SK-N-SH treated with all-trans-retinoic acid at 6 μM for 48 hours (cell line): ENCODE measurements around the gene KRT76.

Experiments used
- ATAC-seq: fragments of 200-7000 bp; cut with Tn5 transposase; 3 replicates; pipeline ENCODE4 v1.9.1; 2020; ENCODE audit warnings: mild to moderate bottlenecking, moderate library complexity
- ARNTL ChIP-seq: fragments of 450-650 bp; formaldehyde crosslinking; IDR thresholded peaks from 2 replicates; pipeline ENCODE4 v1.5.0; 2020; ENCODE audit warnings: low read depth, mild to moderate bottlenecking, moderate library complexity, borderline replicate concordance
- BACH2 ChIP-seq: fragments of 250-450 bp; sonication (Bioruptor Pico); IDR thresholded peaks from 2 replicates; pipeline ENCODE4 v1.9.0; 2021; ENCODE audit warnings: mild to moderate bottlenecking, borderline replicate concordance
- CSDC2 ChIP-seq: fragments of 250-450 bp; sonication (Bioruptor Pico); IDR thresholded peaks from 2 replicates; pipeline ENCODE4 v1.5.0; 2020; ENCODE audit warnings: mild to moderate bottlenecking, moderate library complexity
- CSRNP3 ChIP-seq: fragments of 250-450 bp; sonication (Bioruptor Pico); IDR thresholded peaks from 2 replicates; pipeline ENCODE4 v1.5.1; 2021; ENCODE audit warnings: mild to moderate bottlenecking, moderate library complexity
- ESRRG ChIP-seq: fragments of 250-450 bp; sonication (Bioruptor Pico); IDR thresholded peaks from 2 replicates; pipeline ENCODE4 v1.6.1; 2021; ENCODE audit warnings: mild to moderate bottlenecking
- GLIS3 ChIP-seq: fragments of 250-450 bp; sonication (Bioruptor Pico); IDR thresholded peaks from 2 replicates; pipeline ENCODE4 v1.5.0; 2020; ENCODE audit warnings: mild to moderate bottlenecking, moderate library complexity
- ISL1 ChIP-seq: fragments of 250-450 bp; sonication (Bioruptor Pico); IDR thresholded peaks from 2 replicates; pipeline ENCODE4 v2.1.2; 2022; ENCODE audit warnings: mild to moderate bottlenecking, moderate library complexity
- OSR1 ChIP-seq: fragments of 250-450 bp; sonication (Bioruptor Pico); IDR thresholded peaks from 2 replicates; pipeline ENCODE4 v1.8.0; 2022; ENCODE audit warnings: moderate library complexity, mild to moderate bottlenecking, inconsistent platforms
- PPARA ChIP-seq: fragments of 250-450 bp; sonication (Bioruptor Pico); IDR thresholded peaks from 2 replicates; pipeline ENCODE4 v1.5.0; 2020; ENCODE audit warnings: mild to moderate bottlenecking, borderline replicate concordance
- RARB ChIP-seq: fragments of 250-450 bp; sonication (Bioruptor Pico); IDR thresholded peaks from 2 replicates; pipeline ENCODE4 v1.8.0; 2021; ENCODE audit warnings: mild to moderate bottlenecking, moderate library complexity
- SNAI2 ChIP-seq: fragments of 250-450 bp; sonication (Bioruptor Pico); IDR thresholded peaks from 2 replicates; pipeline ENCODE4 v1.5.0; 2020; ENCODE audit warnings: mild to moderate bottlenecking, moderate library complexity
- TOX ChIP-seq: fragments of 250-450 bp; sonication (Bioruptor Pico); IDR thresholded peaks from 2 replicates; pipeline ENCODE4 v1.8.0; 2021; ENCODE audit warnings: mild to moderate bottlenecking, moderate library complexity, borderline replicate concordance
- ZC3H10 ChIP-seq: fragments of 250-450 bp; sonication (Bioruptor Pico); IDR thresholded peaks from 2 replicates; pipeline ENCODE4 v1.5.1; 2021; ENCODE audit warnings: mild to moderate bottlenecking, moderate library complexity
- ZFP3 ChIP-seq: fragments of 250-450 bp; sonication (Bioruptor Pico); IDR thresholded peaks from 2 replicates; pipeline ENCODE4 v1.5.0; 2020; ENCODE audit warnings: mild to moderate bottlenecking, moderate library complexity
- ZFP30 ChIP-seq: fragments of 450-650 bp; formaldehyde crosslinking; IDR thresholded peaks from 2 replicates; pipeline ENCODE4 v1.5.0; 2022; ENCODE audit warnings: mild to moderate bottlenecking, moderate library complexity
- ZNF565 ChIP-seq: fragments of 450-650 bp; formaldehyde crosslinking; conservative IDR thresholded peaks from 2 replicates; pipeline ENCODE4 v1.5.0; 2020; ENCODE audit warnings: low read depth, mild to moderate bottlenecking, moderate library complexity
- ZNF70 ChIP-seq: fragments of 450-650 bp; formaldehyde crosslinking; IDR thresholded peaks from 2 replicates; pipeline ENCODE4 v1.5.0; 2020; ENCODE audit warnings: mild to moderate bottlenecking, moderate library complexity
- ZNF8 ChIP-seq: fragments of 450-650 bp; formaldehyde crosslinking; IDR thresholded peaks from 2 replicates; pipeline ENCODE4 v1.5.0; 2020; ENCODE audit warnings: mild to moderate bottlenecking, moderate library complexity
- TF ChIP-seq, protein P1 (sequence below): fragments of 250-450 bp; sonication (Bioruptor Pico); IDR thresholded peaks from 2 replicates; pipeline ENCODE4 v1.8.0; 2020; ENCODE audit warnings: mild to moderate bottlenecking, moderate library complexity, borderline replicate concordance
- TF ChIP-seq, protein P2 (sequence below): fragments of 250-450 bp; sonication (Bioruptor Pico); IDR thresholded peaks from 2 replicates; pipeline ENCODE4 v1.8.0; 2021; ENCODE audit warnings: low read depth, mild to moderate bottlenecking, moderate library complexity, borderline replicate concordance
- TF ChIP-seq, protein P3 (sequence below): fragments of 250-450 bp; sonication (Bioruptor Pico); IDR thresholded peaks from 2 replicates; pipeline ENCODE4 v1.5.1; 2020; ENCODE audit warnings: low read depth, mild to moderate bottlenecking, moderate library complexity

KRT76 gene

GRCh38 chr12:52729147-52729546, 48.0 kb downstream of the KRT76 start:
- no peak for ATAC-seq
- TF ChIP-seq ZFP3 (CRISPR knock-in tag) = no peak
- TF ChIP-seq GLIS3 (CRISPR knock-in tag) = no peak
- TF ChIP-seq, protein P1, sequence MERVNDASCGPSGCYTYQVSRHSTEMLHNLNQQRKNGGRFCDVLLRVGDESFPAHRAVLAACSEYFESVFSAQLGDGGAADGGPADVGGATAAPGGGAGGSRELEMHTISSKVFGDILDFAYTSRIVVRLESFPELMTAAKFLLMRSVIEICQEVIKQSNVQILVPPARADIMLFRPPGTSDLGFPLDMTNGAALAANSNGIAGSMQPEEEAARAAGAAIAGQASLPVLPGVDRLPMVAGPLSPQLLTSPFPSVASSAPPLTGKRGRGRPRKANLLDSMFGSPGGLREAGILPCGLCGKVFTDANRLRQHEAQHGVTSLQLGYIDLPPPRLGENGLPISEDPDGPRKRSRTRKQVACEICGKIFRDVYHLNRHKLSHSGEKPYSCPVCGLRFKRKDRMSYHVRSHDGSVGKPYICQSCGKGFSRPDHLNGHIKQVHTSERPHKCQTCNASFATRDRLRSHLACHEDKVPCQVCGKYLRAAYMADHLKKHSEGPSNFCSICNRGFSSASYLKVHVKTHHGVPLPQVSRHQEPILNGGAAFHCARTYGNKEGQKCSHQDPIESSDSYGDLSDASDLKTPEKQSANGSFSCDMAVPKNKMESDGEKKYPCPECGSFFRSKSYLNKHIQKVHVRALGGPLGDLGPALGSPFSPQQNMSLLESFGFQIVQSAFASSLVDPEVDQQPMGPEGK (CRISPR knock-in tag) = no peak
- no peak for TF ChIP-seq CSRNP3 (CRISPR knock-in tag)
- TF ChIP-seq BACH2 = no peak
- TF ChIP-seq, protein P2, sequence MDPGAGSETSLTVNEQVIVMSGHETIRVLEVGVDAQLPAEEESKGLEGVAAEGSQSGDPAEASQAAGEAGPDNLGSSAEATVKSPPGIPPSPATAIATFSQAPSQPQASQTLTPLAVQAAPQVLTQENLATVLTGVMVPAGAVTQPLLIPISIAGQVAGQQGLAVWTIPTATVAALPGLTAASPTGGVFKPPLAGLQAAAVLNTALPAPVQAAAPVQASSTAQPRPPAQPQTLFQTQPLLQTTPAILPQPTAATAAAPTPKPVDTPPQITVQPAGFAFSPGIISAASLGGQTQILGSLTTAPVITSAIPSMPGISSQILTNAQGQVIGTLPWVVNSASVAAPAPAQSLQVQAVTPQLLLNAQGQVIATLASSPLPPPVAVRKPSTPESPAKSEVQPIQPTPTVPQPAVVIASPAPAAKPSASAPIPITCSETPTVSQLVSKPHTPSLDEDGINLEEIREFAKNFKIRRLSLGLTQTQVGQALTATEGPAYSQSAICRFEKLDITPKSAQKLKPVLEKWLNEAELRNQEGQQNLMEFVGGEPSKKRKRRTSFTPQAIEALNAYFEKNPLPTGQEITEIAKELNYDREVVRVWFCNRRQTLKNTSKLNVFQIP (CRISPR knock-in tag) = no peak
- no peak for TF ChIP-seq OSR1 (CRISPR knock-in tag)
- TF ChIP-seq PPARA = no peak
- no peak for TF ChIP-seq ESRRG (CRISPR knock-in tag)
- TF ChIP-seq SNAI2 (CRISPR knock-in tag) = no peak
- no peak for TF ChIP-seq ZC3H10 (CRISPR knock-in tag)

DNA sequence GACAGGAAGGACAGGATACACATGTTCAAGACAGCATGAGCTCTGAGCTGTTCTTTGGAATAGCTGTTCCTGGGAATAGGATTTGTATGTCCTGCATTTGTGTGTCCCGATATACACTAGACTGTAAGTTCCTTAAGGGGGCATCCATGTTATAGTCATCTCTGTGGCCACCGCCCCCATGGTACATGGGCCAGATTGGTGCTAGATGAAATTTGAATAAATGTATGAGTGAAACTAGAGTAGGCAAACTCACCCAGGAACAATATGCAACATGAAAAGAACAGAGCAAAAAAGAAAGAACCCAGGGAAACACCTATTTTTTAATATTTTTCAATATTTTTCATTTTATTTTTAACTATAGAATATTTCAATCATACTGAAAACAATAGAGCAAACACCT, 48.8 kb downstream of the KRT76 start:
- no peak for ATAC-seq
- TF ChIP-seq ZFP30 (CRISPR knock-in tag) (no peak), ESRRG (CRISPR knock-in tag) (no peak), GLIS3 (CRISPR knock-in tag) (no peak), ZNF565 (CRISPR knock-in tag) (no peak), ZNF70 (CRISPR knock-in tag) (no peak), ARNTL (no peak), ZFP3 (CRISPR knock-in tag) (no peak), ISL1 (CRISPR knock-in tag) (no peak), RARB (CRISPR knock-in tag) (no peak), TOX (CRISPR knock-in tag) (no peak), ZC3H10 (CRISPR knock-in tag) (no peak), CSDC2 (CRISPR knock-in tag) (no peak), BACH2 (no peak), ZNF8 (CRISPR knock-in tag) (no peak)
- TF ChIP-seq, protein P1 (CRISPR knock-in tag) = no peak
- TF ChIP-seq, protein P2 (CRISPR knock-in tag) = no peak
- TF ChIP-seq, protein P3, sequence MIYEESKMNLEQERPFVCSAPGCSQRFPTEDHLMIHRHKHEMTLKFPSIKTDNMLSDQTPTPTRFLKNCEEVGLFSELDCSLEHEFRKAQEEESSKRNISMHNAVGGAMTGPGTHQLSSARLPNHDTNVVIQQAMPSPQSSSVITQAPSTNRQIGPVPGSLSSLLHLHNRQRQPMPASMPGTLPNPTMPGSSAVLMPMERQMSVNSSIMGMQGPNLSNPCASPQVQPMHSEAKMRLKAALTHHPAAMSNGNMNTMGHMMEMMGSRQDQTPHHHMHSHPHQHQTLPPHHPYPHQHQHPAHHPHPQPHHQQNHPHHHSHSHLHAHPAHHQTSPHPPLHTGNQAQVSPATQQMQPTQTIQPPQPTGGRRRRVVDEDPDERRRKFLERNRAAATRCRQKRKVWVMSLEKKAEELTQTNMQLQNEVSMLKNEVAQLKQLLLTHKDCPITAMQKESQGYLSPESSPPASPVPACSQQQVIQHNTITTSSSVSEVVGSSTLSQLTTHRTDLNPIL (CRISPR knock-in tag) = no peak

DNA sequence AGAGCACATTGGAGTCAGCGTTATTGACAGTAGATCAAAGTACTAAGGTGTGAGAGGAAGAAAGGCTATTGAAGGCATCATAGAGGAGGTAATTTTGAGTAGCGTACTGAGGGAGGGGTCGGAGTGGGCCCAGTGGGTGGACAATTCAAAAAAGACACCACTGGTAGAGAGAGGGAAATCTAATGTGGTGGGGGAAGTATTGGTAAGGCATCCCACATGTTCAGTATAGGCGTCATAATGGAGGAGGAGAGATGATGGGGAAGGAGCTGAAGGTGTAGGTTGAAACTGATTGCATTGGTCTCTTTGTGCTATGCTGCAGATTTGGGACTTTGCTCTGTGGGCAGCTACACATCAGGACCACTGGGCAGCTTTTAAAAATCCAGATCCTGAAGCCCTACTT, 50.1 kb downstream of the KRT76 start:
- TF ChIP-seq RARB (CRISPR knock-in tag) (no peak), CSRNP3 (CRISPR knock-in tag) (no peak), BACH2 (no peak), ZNF70 (CRISPR knock-in tag) (no peak), ZC3H10 (CRISPR knock-in tag) (no peak), ZFP30 (CRISPR knock-in tag) (no peak), TOX (CRISPR knock-in tag) (no peak), CSDC2 (CRISPR knock-in tag) (no peak), ZFP3 (CRISPR knock-in tag) (no peak), ZNF565 (CRISPR knock-in tag) (no peak), PPARA (no peak), ZNF8 (CRISPR knock-in tag) (no peak), GLIS3 (CRISPR knock-in tag) (no peak)
- TF ChIP-seq, protein P1 (CRISPR knock-in tag) = no peak
- ATAC-seq = no peak
